HepG2 (cell line): Measurements from ENCODE around the gene CD7. TPM values are rescaled to one million over a fixed set of nuclear protein-coding genes. Genes with fewer than 3 reads are reported as not detected.

Source experiments
- ARID5B ChIP-seq: IDR thresholded peaks from 2 replicates; pipeline ENCODE4 v1.4.0; 2020; ENCODE audit warnings: mild to moderate bottlenecking, missing genetic modification reagents
- GATAD1 ChIP-seq: IDR thresholded peaks from 2 replicates; pipeline ENCODE4 v1.6.1; 2016; ENCODE audit warnings: missing genetic modification reagents, missing compliant biosample characterization
- HOXA7 ChIP-seq: sonication (generic); formaldehyde crosslinking; IDR thresholded peaks from 2 replicates; pipeline ENCODE4 v1.8.1; 2022; ENCODE audit warnings: mild to moderate bottlenecking, missing genetic modification reagents, moderate library complexity
- MED13 ChIP-seq: sonication (generic); formaldehyde crosslinking; IDR thresholded peaks from 2 replicates; pipeline ENCODE4 v1.5.0; 2020; ENCODE audit warnings: missing genetic modification reagents
- MTERF4 ChIP-seq: sonication (generic); formaldehyde crosslinking; IDR thresholded peaks from 2 replicates; pipeline ENCODE4 v1.8.0; 2023; ENCODE audit warnings: mild to moderate bottlenecking, missing genetic modification reagents
- SIX4 ChIP-seq: sonication (generic); formaldehyde crosslinking; IDR thresholded peaks from 2 replicates; pipeline ENCODE4 v1.4.0; 2020; ENCODE audit warnings: missing genetic modification reagents
- SMC3 ChIP-seq: IDR thresholded peaks from 2 replicates; pipeline ENCODE4 v1.6.1; 2011; ENCODE audit warnings: low read length, improper control_type of control experiment
- TERF1 ChIP-seq: sonication (generic); formaldehyde crosslinking; IDR thresholded peaks from 2 replicates; pipeline ENCODE4 v1.8.0; 2022; ENCODE audit warnings: mild to moderate bottlenecking, missing genetic modification reagents, moderate library complexity
- TFE3 ChIP-seq: IDR thresholded peaks from 2 replicates; pipeline ENCODE4 v1.6.1; 2016
- TP53 ChIP-seq: sonication (generic); formaldehyde crosslinking; conservative IDR thresholded peaks from 2 replicates; pipeline ENCODE4 v1.4.0; 2020; ENCODE audit warnings: missing genetic modification reagents
- ZBTB49 ChIP-seq: sonication (generic); formaldehyde crosslinking; IDR thresholded peaks from 2 replicates; pipeline ENCODE4 v1.4.0; 2020; ENCODE audit warnings: missing genetic modification reagents, borderline replicate concordance
- ZFP37 ChIP-seq: sonication (generic); formaldehyde crosslinking; IDR thresholded peaks from 2 replicates; pipeline ENCODE4 v1.4.0; 2020; ENCODE audit warnings: missing genetic modification reagents, borderline replicate concordance
- ZNF280B ChIP-seq: sonication (generic); formaldehyde crosslinking; IDR thresholded peaks from 2 replicates; pipeline ENCODE4 v1.5.0; 2020; ENCODE audit warnings: missing genetic modification reagents, mild to moderate bottlenecking, borderline replicate concordance
- polyA plus RNA-seq, 8 experiments: library from polyadenylated mRNA; depleted of rRNA in 3 of 8; stranded (reverse) in 7 of 8; unstranded in 1 of 8; fragments of >200 nt; fragmentation: Illumina TruSeq in 4 of 8; extraction: Trizol in 4 of 8; gene quantifications; 2 replicates each; pipeline versions ENCODE4 v1.2.1 to v1.2.3, GENCODE V29; 2011 to 2016; ENCODE audit warnings: low read depth in 4 of 8, missing spikeins in 1 of 8, mixed read lengths in 1 of 8; ENCODE audit not compliant: insufficient read depth in 1 of 8
- total RNA-seq, 5 experiments: library from RNA; depleted of rRNA; stranded (reverse); fragments of >200 nt; fragmentation: Illumina TruSeq; extraction: Trizol; gene quantifications; 2 replicates each; pipeline ENCODE4 v1.2.3, GENCODE V29; 2016; ENCODE audit warnings: low read depth in 1 of 5

The CD7 gene
- total and polyA plus RNA-seq, 2 of the 13 experiments (the other 11 are each of a cell fraction or from before 2014, with no cell fraction given) = 67.6 to 76.4 TPM

GRCh38 chr17:82328994-82329507 lies 11.6 kb upstream of the CD7 start (continued):
- TF ChIP-seq ZBTB49 (CRISPR knock-in tag) (no peak), TFE3 (no peak), ZFP37 (CRISPR knock-in tag) (no peak), ARID5B (CRISPR knock-in tag) (no peak), GATAD1 (CRISPR knock-in tag) (no peak), MTERF4 (CRISPR knock-in tag) (no peak), SMC3 (no peak), ZNF280B (CRISPR knock-in tag) (0 out of 2 replicates have a peak, but pooled peaks have one; percentile 17), MED13 (CRISPR knock-in tag) (no peak), HOXA7 (CRISPR knock-in tag) (no peak), SIX4 (no peak), TP53 (CRISPR knock-in tag) (no peak), TERF1 (CRISPR knock-in tag) (no peak)
